Neuronal stem cell (in vitro differentiated cells): ENCODE results near the gene KCNH6.

Experiments
- DNase-seq: peaks from one replicate; pipeline ENCODE4 v3.0.0-alpha.2; 2013; ENCODE audit warnings: low spot score
- H2AFZ ChIP-seq: one replicate; pipeline ENCODE4 v1.6.1; 2013; ENCODE audit warnings: mild to moderate bottlenecking, low read length, inconsistent platforms
- H2AK5ac ChIP-seq: 2 replicates; pipeline ENCODE4 v1.6.1; 2013; ENCODE audit warnings: low read depth, mild to moderate bottlenecking, inconsistent platforms, low read length, moderate library complexity, mixed read lengths
- H2BK120ac ChIP-seq: 2 replicates; pipeline ENCODE4 v1.6.1; 2013; ENCODE audit warnings: low read depth, mild to moderate bottlenecking, inconsistent platforms, low read length, moderate library complexity, mixed read lengths
- H2BK12ac ChIP-seq: one replicate; pipeline ENCODE4 v1.6.1; 2013; ENCODE audit warnings: low read length, inconsistent platforms
- H2BK15ac ChIP-seq: 2 replicates; pipeline ENCODE4 v1.6.1; 2013; ENCODE audit warnings: mild to moderate bottlenecking, low read length, inconsistent platforms, mixed read lengths
- H2BK5ac ChIP-seq: one replicate; pipeline ENCODE4 v1.6.1; 2013; ENCODE audit warnings: inconsistent platforms, mild to moderate bottlenecking, low read length, moderate library complexity
- H3K14ac ChIP-seq: one replicate; pipeline ENCODE4 v1.6.1; 2013; ENCODE audit warnings: low read length, inconsistent platforms
- H3K18ac ChIP-seq: 2 replicates; pipeline ENCODE4 v1.6.1; 2013; ENCODE audit warnings: low read length, inconsistent platforms
- H3K23ac ChIP-seq: 2 replicates; pipeline ENCODE4 v1.6.1; 2013; ENCODE audit warnings: low read depth, mild to moderate bottlenecking, mixed read lengths, low read length, inconsistent platforms; ENCODE audit not compliant: poor library complexity
- H3K27ac ChIP-seq: replicated peaks from 3 replicates; pipeline ENCODE4 v1.5.1; 2013; ENCODE audit warnings: low read length, inconsistent platforms
- H3K27me3 ChIP-seq, 3 experiments: 2 replicates each; pipeline ENCODE4 v1.6.1; 2013; ENCODE audit warnings: low read length in 3 of 3, mild to moderate bottlenecking in 2 of 3, inconsistent platforms in 1 of 3, low read depth in 1 of 3, mixed read lengths in 1 of 3, moderate library complexity in 1 of 3; ENCODE audit not compliant: control insufficient read depth in 3 of 3, insufficient read depth in 3 of 3
- H3K36me3 ChIP-seq, 2 donors: replicated peaks in 1 of 2; 2 replicates each; pipeline ENCODE4 v1.6.1; 2013; ENCODE audit warnings: low read length in 2 of 2; ENCODE audit not compliant: control insufficient read depth in 2 of 2, insufficient read depth in 2 of 2
- H3K4ac ChIP-seq: 2 replicates; pipeline ENCODE4 v1.6.1; 2013; ENCODE audit warnings: inconsistent platforms, mild to moderate bottlenecking, low read length, moderate library complexity
- H3K4me1 ChIP-seq, 2 donors: 1 replicate in 1 of 2; 2 replicates in 1 of 2; pipeline ENCODE4 v1.6.1; 2013; ENCODE audit warnings: low read length in 2 of 2, low read depth in 1 of 2; ENCODE audit not compliant: control insufficient read depth in 2 of 2, insufficient read depth in 1 of 2
- H3K4me2 ChIP-seq: one replicate; pipeline ENCODE4 v1.6.1; 2013; ENCODE audit warnings: mild to moderate bottlenecking, low read length, inconsistent platforms; ENCODE audit not compliant: insufficient read depth, poor library complexity, severe bottlenecking
- H3K4me3 ChIP-seq, 2 donors: 2 replicates each; pipeline ENCODE4 v1.5.1; 2013; ENCODE audit warnings: low read length in 2 of 2, mild to moderate bottlenecking in 2 of 2, inconsistent platforms in 1 of 2, moderate library complexity in 1 of 2
- H3K79me1 ChIP-seq: one replicate; pipeline ENCODE4 v1.6.1; 2013; ENCODE audit warnings: low read depth, mild to moderate bottlenecking, inconsistent platforms, low read length, moderate library complexity
- H3K9ac ChIP-seq: one replicate; pipeline ENCODE4 v1.6.1; 2013; ENCODE audit warnings: mild to moderate bottlenecking, low read depth, low read length, inconsistent platforms; ENCODE audit not compliant: poor library complexity
- H3K9me3 ChIP-seq, 2 donors: replicated peaks in 1 of 2; 2 replicates each; pipeline versions ENCODE3 to v1.6.1; 2013; ENCODE audit warnings: low read length in 2 of 2, mild to moderate bottlenecking in 2 of 2, inconsistent platforms in 1 of 2, low read depth in 1 of 2, mixed read lengths in 1 of 2, moderate library complexity in 1 of 2; ENCODE audit not compliant: control insufficient read depth in 2 of 2, insufficient read depth in 1 of 2
- H4K8ac ChIP-seq: one replicate; pipeline ENCODE4 v1.6.1; 2013; ENCODE audit warnings: low read depth, mild to moderate bottlenecking, inconsistent platforms, low read length, moderate library complexity
- H4K91ac ChIP-seq: one replicate; pipeline ENCODE4 v1.6.1; 2013; ENCODE audit warnings: low read length, low read depth, mild to moderate bottlenecking, inconsistent platforms; ENCODE audit not compliant: poor library complexity
- WGBS, 2 donors: extraction: QIAGEN DNeasy Blood & Tissue Kit; methylation state at CpG; one replicate each; pipeline ENCODE4 v1.1.7; 2013; ENCODE audit warnings: missing lambda C conversion rate in 2 of 2, mixed read lengths in 1 of 2; ENCODE audit not compliant: insufficient read length in 2 of 2, insufficient replicate concordance in 1 of 2; ENCODE audit errors: extremely low coverage in 2 of 2; 5-methylcytosine and 5-hydroxymethylcytosine counted together

The KCNH6 gene

DNA sequence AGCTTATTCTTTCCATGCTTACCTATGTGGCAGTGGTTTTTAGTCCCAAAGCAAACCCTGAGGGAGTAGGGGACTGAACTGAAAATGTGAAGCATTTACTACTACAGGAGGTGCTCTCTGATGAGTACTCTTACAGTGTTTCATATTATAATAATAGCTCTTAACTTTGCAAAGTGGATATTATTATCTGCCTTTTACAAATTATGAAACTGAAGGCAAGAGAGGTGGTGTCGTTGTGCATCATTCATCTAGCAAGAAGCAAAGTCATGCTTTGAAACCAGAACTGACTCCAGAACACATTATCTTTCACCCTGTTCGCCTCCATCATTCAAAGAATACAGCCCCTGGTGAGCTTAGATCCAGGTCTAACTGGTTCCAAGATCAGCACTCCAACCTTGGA, 8.2 kb upstream of the KCNH6 start:
- no peak overlapping the region for H3K4ac ChIP-seq
- no peaks in the 10 kb centered on the region for H3K79me1 ChIP-seq
- no peak overlapping the region for H3K4me2 ChIP-seq
- H3K4me1 ChIP-seq: no peaks in the 10 kb centered on the region
- no peak overlapping the region for H4K8ac ChIP-seq
- peaks cover 0 to 25% (median 2%) of the 10 kb centered on the region in 3 experiments for H3K27me3 ChIP-seq
- H2AFZ ChIP-seq: no peak overlapping the region
- no CpG with 5 or more reads among the region's 2 CpGs for WGBS, 2 donors
- no peak overlapping the region for H3K9ac ChIP-seq
- no peaks in the 10 kb centered on the region for H3K9me3 ChIP-seq
- no peak overlapping the region for H2BK5ac ChIP-seq
- H4K91ac ChIP-seq: no peak overlapping the region
- no peak overlapping the region for H2BK15ac ChIP-seq
- no peak overlapping the region for H2AK5ac ChIP-seq
- DNase-seq: no peak
- no peak overlapping the region for H2BK120ac ChIP-seq
- H3K14ac ChIP-seq: no peak overlapping the region
- no peaks in the 10 kb centered on the region for H3K36me3 ChIP-seq
- no peak overlapping the region for H3K18ac ChIP-seq
- no peak overlapping the region for H3K27ac ChIP-seq
- H2BK12ac ChIP-seq: no peak overlapping the region
- H3K23ac ChIP-seq: no peak overlapping the region
- H3K4me3 ChIP-seq: no peak overlapping the region

GRCh38 chr17:63515426-63515825, 7.7 kb upstream of the KCNH6 start:
- no peaks in the 10 kb centered on the region for H3K4me1 ChIP-seq
- no peak overlapping the region for H2BK15ac ChIP-seq
- no peak overlapping the region for H2BK5ac ChIP-seq
- H3K27me3 ChIP-seq: peaks cover 0 to 21% (median 2%) of the 10 kb centered on the region in 3 experiments
- no peak overlapping the region for H2BK120ac ChIP-seq
- H2AFZ ChIP-seq: no peak overlapping the region
- no peak for DNase-seq
- no peak overlapping the region for H3K27ac ChIP-seq
- H3K18ac ChIP-seq: no peak overlapping the region
- H3K4me2 ChIP-seq: no peak overlapping the region
- no peak overlapping the region for H4K8ac ChIP-seq
- H3K79me1 ChIP-seq: no peaks in the 10 kb centered on the region
- H3K9me3 ChIP-seq: no peaks in the 10 kb centered on the region
- H3K36me3 ChIP-seq: no peaks in the 10 kb centered on the region
- H3K4me3 ChIP-seq: no peak overlapping the region
- H3K14ac ChIP-seq: no peak overlapping the region
- no peak overlapping the region for H4K91ac ChIP-seq
- no peak overlapping the region for H3K23ac ChIP-seq
- H3K4ac ChIP-seq: no peak overlapping the region
- H2BK12ac ChIP-seq: no peak overlapping the region
- no peak overlapping the region for H3K9ac ChIP-seq
- no CpG with 5 or more reads among the region's 1 CpG for WGBS, 2 donors
- no peak overlapping the region for H2AK5ac ChIP-seq

DNA sequence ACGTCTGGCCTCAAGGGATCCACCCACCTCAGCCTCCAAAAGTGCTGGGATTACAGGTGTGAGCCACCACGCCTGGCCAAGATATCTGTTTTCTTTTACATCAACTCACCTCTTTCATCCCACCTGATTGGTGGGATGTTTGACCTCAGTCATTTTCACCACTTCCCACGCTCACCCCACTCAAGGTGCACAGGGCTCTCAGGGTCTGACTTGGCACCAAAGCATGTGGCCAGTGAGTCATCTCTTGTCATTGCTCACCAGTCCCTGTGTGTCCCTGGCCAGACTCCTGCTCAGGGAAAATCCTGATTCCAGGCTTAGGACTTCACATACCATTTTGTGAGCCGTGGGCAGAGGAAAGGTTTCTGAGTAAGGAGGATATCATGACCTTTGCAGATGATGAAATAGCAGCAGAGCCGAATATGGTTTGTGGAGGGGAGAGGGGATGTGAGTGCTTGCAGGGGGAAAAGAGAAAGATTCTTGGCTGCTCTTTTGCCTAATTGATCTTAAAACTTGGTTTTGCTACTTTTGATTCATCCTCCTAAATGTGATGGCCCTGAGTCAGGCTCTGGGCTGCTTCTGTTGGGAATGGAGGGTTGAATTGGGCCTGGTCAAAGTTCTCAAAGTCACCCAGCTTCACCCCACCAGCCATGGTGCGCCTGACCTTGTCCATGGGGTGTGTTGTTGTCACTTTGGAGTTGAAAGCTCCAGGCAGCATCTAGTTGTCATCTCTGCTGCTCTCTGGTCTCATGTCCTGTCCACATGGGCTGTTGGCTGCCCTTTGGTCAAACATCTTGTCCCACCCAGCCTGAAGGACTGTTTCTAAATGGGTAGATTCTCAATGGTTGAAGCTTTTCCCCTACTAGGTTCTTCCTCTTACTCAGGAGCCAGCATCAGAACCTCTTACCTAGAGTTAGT, 6.0 kb upstream of the KCNH6 start:
- no peak overlapping the region for H3K23ac ChIP-seq
- no peak overlapping the region for H2BK15ac ChIP-seq
- no peak overlapping the region for H3K18ac ChIP-seq
- no peak for DNase-seq
- H3K14ac ChIP-seq: no peak overlapping the region
- H3K4me1 ChIP-seq: no peaks in the 10 kb centered on the region
- no peaks in the 10 kb centered on the region for H3K36me3 ChIP-seq
- H2BK12ac ChIP-seq: no peak overlapping the region
- H3K9ac ChIP-seq: no peak overlapping the region
- no peak overlapping the region for H2AFZ ChIP-seq
- no peak overlapping the region for H4K91ac ChIP-seq
- H3K27me3 ChIP-seq: peaks cover 0 to 12% (median 2%) of the 10 kb centered on the region in 3 experiments
- H2BK120ac ChIP-seq: no peak overlapping the region
- H2AK5ac ChIP-seq: no peak overlapping the region
- H4K8ac ChIP-seq: no peak overlapping the region
- H3K4me3 ChIP-seq: no peak overlapping the region
- H3K4ac ChIP-seq: no peak overlapping the region
- WGBS, 2 donors: no CpG with 5 or more reads among the region's 6 CpGs
- no peak overlapping the region for H2BK5ac ChIP-seq
- no peaks in the 10 kb centered on the region for H3K79me1 ChIP-seq
- no peak overlapping the region for H3K27ac ChIP-seq
- no peaks in the 10 kb centered on the region for H3K9me3 ChIP-seq
- no peak overlapping the region for H3K4me2 ChIP-seq

DNA sequence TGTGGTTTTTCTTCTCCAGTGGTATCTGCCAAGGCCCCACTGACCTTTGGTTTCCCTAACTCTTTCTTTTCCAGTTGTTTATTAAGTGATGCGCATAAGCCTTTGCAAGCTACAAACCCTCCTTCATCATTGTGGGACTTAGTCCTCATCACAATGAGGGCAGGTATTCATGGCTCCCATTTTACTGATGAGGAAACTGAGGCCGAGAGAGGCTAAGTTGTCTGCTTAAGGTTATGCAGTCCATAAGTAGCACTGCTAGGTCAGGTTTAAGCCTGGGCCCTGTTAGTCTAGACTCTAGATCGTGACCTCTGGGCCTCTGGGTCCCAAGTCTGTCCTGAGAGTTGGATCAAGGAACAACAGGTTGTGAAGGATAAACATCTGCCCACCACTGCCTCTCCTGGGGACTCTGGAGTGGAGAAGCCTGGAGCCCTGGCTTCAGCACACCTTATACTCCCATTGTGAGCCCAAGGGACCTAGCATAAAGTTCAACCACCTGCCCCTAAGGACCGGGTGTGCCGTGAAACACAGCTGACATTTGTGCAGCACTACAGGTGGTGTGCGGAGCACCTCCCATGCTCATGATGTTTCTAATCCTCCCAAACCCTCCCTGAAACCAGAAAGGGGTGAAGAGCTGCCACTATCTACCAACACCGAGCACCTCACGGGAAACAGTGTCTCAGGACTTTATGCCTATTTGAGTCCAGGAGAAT, 5.2 kb upstream of the KCNH6 start:
- no peak for DNase-seq
- no peak overlapping the region for H2BK5ac ChIP-seq
- no peak overlapping the region for H2BK12ac ChIP-seq
- no peak overlapping the region for H2AFZ ChIP-seq
- H2BK120ac ChIP-seq: no peak overlapping the region
- peaks cover 0 to 9% (median 2%) of the 10 kb centered on the region in 3 experiments for H3K27me3 ChIP-seq
- H4K91ac ChIP-seq: no peak overlapping the region
- H3K23ac ChIP-seq: no peak overlapping the region
- H3K14ac ChIP-seq: no peak overlapping the region
- no peak overlapping the region for H3K9ac ChIP-seq
- H3K18ac ChIP-seq: no peak overlapping the region
- no peaks in the 10 kb centered on the region for H3K36me3 ChIP-seq
- H3K4me2 ChIP-seq: no peak overlapping the region
- H2BK15ac ChIP-seq: no peak overlapping the region
- H3K9me3 ChIP-seq: no peaks in the 10 kb centered on the region
- no peak overlapping the region for H3K4ac ChIP-seq
- no peak overlapping the region for H3K27ac ChIP-seq
- no peak overlapping the region for H4K8ac ChIP-seq
- no peaks in the 10 kb centered on the region for H3K4me1 ChIP-seq
- H3K79me1 ChIP-seq: no peaks in the 10 kb centered on the region
- no peak overlapping the region for H3K4me3 ChIP-seq
- H2AK5ac ChIP-seq: no peak overlapping the region
- WGBS, 2 donors: no CpG with 5 or more reads among the region's 8 CpGs
